ENCODE results near the gene LRCOL1.
A peak's percentile ranks its signal among the peaks of the same experiment; 100 is the strongest.

DNA sequence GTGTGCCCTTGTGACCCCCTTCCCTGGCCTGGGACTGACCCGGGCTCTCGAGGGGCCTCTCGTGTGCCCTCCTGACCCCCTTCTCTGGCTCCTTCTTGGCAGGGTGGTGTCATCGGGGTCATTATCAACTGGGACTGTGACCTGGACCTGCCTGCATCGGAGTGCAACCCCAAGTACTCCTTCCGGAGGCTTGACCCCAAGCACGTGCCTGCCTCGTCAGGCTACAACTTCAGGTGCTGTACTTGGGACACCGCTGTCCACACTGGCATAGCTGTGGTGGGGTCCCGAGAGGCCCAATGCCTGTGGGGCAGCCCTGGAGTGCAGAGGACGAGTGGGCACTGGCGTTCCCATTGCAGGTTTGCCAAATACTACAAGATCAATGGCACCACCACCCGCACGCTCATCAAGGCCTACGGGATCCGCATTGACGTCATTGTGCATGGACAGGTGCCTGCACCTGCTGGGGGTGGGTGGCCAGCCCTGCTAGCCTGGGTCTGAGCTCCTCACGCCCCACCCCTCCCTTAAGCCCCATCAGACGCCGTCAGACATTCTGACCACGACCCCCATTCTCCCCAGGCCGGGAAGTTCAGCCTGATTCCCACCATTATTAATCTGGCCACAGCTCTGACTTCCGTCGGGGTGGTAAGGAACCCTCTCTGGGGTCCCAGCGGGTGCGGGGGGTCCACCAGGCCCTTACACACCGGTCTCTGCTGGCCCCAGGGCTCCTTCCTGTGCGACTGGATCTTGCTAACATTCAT, 10.7 kb upstream of the LRCOL1 start:
- TF ChIP-seq POLR2A (IDR thresholded peaks at IDR 0.05; ENCODE audit: control extremely low read depth in 1 of 2, low read depth in 2 of 2, low read length in 2 of 2): peak; percentile 10 to 45; a peak in 1 of 3 replicates
- no peak for TF ChIP-seq HDAC2 (IDR thresholded peaks at IDR 0.05; ENCODE audit: borderline replicate concordance in 1 of 2, low read depth in 2 of 2, low read length in 2 of 2)
- TF ChIP-seq SP2 (IDR thresholded peaks at IDR 0.05; ENCODE audit: low read length): no peak
- no peak for TF ChIP-seq CHD2 (IDR thresholded peaks at IDR 0.05; ENCODE audit: low read length)
- TF ChIP-seq ZNF274 (IDR thresholded peaks at IDR 0.05; ENCODE audit: borderline replicate concordance, extremely low read depth, low read length): no peak
- TF ChIP-seq, protein P1, sequence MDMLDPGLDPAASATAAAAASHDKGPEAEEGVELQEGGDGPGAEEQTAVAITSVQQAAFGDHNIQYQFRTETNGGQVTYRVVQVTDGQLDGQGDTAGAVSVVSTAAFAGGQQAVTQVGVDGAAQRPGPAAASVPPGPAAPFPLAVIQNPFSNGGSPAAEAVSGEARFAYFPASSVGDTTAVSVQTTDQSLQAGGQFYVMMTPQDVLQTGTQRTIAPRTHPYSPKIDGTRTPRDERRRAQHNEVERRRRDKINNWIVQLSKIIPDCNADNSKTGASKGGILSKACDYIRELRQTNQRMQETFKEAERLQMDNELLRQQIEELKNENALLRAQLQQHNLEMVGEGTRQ (IDR thresholded peaks at IDR 0.05; ENCODE audit: low read length): no peak
- TF ChIP-seq, protein P2, sequence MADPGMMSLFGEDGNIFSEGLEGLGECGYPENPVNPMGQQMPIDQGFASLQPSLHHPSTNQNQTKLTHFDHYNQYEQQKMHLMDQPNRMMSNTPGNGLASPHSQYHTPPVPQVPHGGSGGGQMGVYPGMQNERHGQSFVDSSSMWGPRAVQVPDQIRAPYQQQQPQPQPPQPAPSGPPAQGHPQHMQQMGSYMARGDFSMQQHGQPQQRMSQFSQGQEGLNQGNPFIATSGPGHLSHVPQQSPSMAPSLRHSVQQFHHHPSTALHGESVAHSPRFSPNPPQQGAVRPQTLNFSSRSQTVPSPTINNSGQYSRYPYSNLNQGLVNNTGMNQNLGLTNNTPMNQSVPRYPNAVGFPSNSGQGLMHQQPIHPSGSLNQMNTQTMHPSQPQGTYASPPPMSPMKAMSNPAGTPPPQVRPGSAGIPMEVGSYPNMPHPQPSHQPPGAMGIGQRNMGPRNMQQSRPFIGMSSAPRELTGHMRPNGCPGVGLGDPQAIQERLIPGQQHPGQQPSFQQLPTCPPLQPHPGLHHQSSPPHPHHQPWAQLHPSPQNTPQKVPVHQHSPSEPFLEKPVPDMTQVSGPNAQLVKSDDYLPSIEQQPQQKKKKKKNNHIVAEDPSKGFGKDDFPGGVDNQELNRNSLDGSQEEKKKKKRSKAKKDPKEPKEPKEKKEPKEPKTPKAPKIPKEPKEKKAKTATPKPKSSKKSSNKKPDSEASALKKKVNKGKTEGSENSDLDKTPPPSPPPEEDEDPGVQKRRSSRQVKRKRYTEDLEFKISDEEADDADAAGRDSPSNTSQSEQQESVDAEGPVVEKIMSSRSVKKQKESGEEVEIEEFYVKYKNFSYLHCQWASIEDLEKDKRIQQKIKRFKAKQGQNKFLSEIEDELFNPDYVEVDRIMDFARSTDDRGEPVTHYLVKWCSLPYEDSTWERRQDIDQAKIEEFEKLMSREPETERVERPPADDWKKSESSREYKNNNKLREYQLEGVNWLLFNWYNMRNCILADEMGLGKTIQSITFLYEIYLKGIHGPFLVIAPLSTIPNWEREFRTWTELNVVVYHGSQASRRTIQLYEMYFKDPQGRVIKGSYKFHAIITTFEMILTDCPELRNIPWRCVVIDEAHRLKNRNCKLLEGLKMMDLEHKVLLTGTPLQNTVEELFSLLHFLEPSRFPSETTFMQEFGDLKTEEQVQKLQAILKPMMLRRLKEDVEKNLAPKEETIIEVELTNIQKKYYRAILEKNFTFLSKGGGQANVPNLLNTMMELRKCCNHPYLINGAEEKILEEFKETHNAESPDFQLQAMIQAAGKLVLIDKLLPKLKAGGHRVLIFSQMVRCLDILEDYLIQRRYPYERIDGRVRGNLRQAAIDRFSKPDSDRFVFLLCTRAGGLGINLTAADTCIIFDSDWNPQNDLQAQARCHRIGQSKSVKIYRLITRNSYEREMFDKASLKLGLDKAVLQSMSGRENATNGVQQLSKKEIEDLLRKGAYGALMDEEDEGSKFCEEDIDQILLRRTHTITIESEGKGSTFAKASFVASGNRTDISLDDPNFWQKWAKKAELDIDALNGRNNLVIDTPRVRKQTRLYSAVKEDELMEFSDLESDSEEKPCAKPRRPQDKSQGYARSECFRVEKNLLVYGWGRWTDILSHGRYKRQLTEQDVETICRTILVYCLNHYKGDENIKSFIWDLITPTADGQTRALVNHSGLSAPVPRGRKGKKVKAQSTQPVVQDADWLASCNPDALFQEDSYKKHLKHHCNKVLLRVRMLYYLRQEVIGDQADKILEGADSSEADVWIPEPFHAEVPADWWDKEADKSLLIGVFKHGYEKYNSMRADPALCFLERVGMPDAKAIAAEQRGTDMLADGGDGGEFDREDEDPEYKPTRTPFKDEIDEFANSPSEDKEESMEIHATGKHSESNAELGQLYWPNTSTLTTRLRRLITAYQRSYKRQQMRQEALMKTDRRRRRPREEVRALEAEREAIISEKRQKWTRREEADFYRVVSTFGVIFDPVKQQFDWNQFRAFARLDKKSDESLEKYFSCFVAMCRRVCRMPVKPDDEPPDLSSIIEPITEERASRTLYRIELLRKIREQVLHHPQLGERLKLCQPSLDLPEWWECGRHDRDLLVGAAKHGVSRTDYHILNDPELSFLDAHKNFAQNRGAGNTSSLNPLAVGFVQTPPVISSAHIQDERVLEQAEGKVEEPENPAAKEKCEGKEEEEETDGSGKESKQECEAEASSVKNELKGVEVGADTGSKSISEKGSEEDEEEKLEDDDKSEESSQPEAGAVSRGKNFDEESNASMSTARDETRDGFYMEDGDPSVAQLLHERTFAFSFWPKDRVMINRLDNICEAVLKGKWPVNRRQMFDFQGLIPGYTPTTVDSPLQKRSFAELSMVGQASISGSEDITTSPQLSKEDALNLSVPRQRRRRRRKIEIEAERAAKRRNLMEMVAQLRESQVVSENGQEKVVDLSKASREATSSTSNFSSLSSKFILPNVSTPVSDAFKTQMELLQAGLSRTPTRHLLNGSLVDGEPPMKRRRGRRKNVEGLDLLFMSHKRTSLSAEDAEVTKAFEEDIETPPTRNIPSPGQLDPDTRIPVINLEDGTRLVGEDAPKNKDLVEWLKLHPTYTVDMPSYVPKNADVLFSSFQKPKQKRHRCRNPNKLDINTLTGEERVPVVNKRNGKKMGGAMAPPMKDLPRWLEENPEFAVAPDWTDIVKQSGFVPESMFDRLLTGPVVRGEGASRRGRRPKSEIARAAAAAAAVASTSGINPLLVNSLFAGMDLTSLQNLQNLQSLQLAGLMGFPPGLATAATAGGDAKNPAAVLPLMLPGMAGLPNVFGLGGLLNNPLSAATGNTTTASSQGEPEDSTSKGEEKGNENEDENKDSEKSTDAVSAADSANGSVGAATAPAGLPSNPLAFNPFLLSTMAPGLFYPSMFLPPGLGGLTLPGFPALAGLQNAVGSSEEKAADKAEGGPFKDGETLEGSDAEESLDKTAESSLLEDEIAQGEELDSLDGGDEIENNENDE (IDR thresholded peaks at IDR 0.05; ENCODE audit: insufficient replicate concordance, low read length): no peak
- TF ChIP-seq RAD21 (IDR thresholded peaks at IDR 0.05 in 1 of 2, conservative IDR thresholded peaks at IDR 0.05 in 1 of 2; ENCODE audit: low read depth in 2 of 2, low read length in 2 of 2): no peak
- peak; percentile 50 for TF ChIP-seq POLR2AphosphoS5 (IDR thresholded peaks at IDR 0.05; ENCODE audit: low read depth, low read length)

All from H1 (cell line).